ENCODE results near the gene YWHAE. TPM values are rescaled to one million over a fixed set of nuclear protein-coding genes. Genes with fewer than 3 reads are reported as not detected.

The YWHAE gene
- total and polyA plus RNA-seq, 2 of the 4 experiments (the other 2 are of a cell fraction): 358 to 774 TPM

- TF ChIP-seq ELK1 (IDR thresholded peaks at IDR 0.05; ENCODE audit: borderline replicate concordance, low read depth, low read length): no peak
- no peak for TF ChIP-seq POLR2A (IDR thresholded peaks at IDR 0.05; ENCODE audit: low read depth, low read length)
Measured at GRCh38 chr17:1435326-1435725, 35.3 kb upstream of the YWHAE start (continued).

- no peak overlapping the region for H2BK120ac ChIP-seq (ENCODE audit: low read depth, low read length)
- H3K27me3 ChIP-seq (ENCODE audit: control insufficient read depth, insufficient read depth, low read length): no peaks in the 10 kb centered on the region
- H2BK20ac ChIP-seq (ENCODE audit: low read depth, low read length): no peak overlapping the region
- DNase-seq: peak; percentile 57
- no peak; the same call in 1 of the 2 replicates for ATAC-seq (ENCODE audit: low read depth)
- peaks cover 32 to 74% of the 10 kb centered on the region in 2 experiments for H3K79me1 ChIP-seq (ENCODE audit: low read depth in 1 of 2, low read length in 2 of 2)
- intact Hi-C loops (cut with micrococcal nuclease) (no loop called here), dilution Hi-C loops (cut with HindIII; ENCODE audit: low sequenced_read_pairs, unreplicated experiment) (no loop called here), in situ Hi-C loops (cut with MboI; ENCODE audit: low sequenced_read_pairs) (loop anchor here (10.0 kb wide), 1 partner anchor 69 kb away; no protein-coding TSS in a partner anchor)
- ChIA-PET CTCF (interaction anchor here (0.6 kb wide), 1 partner anchor 12 kb away, joined by 4 read pairs; no protein-coding TSS in a partner anchor), POLR2A (ENCODE audit: unreplicated experiment) (interaction anchor here (0.5 to 0.6 kb wide), 2 partner anchors 17 to 70 kb away, joined by 3 to 7 read pairs; no protein-coding TSS in a partner anchor)
- no peak overlapping the region for H4K5ac ChIP-seq (ENCODE audit: low read depth, low read length)
- H3K4me1 ChIP-seq (ENCODE audit: control insufficient read depth, insufficient read depth, low read length): peaks cover 14% of the 10 kb centered on the region
- no peak overlapping the region for H4K8ac ChIP-seq (ENCODE audit: low read depth in 2 of 2, low read length in 2 of 2)
- H3K4me3 ChIP-seq (ENCODE audit: insufficient read depth, low read depth, low read length): no peak overlapping the region
- WGBS, 2 experiments (ENCODE audit: extremely low coverage in 2 of 2, insufficient read length in 1 of 2): 80% methylated on average over 1 of the region's 3 CpGs; no CpG with 5 or more reads in 1 of the 2 experiments
- peaks cover 61% of the 10 kb centered on the region for H4K20me1 ChIP-seq (ENCODE audit: insufficient read depth, low read length)
- no peak overlapping the region for H2BK5ac ChIP-seq (ENCODE audit: low read depth, low read length, poor library complexity, severe bottlenecking)
- no peak overlapping the region for H3K14ac ChIP-seq (replicated peaks; ENCODE audit: low read depth, low read length)
- H3K9me3 ChIP-seq (ENCODE audit: control insufficient read depth, insufficient read depth, low read length): no peaks in the 10 kb centered on the region
- H3K4me2 ChIP-seq (ENCODE audit: low read depth, low read length): no peak overlapping the region
- H3K18ac ChIP-seq (ENCODE audit: low read depth, low read length): no peak overlapping the region
- H4K91ac ChIP-seq (ENCODE audit: insufficient read depth, low read depth, low read length): no peak overlapping the region
- H2BK15ac ChIP-seq (ENCODE audit: low read depth, low read length): no peak overlapping the region
- H3K23ac ChIP-seq (ENCODE audit: low read depth, low read length): no peak overlapping the region
- no peak overlapping the region for H3K4ac ChIP-seq (ENCODE audit: low read depth, low read length)
- H2AK5ac ChIP-seq (ENCODE audit: low read depth, low read length): no peak overlapping the region
- no peak overlapping the region for H3K9ac ChIP-seq (ENCODE audit: low read depth, low read length)
- no peak overlapping the region for H3K27ac ChIP-seq (ENCODE audit: insufficient read depth, low read length)
- H2AK9ac ChIP-seq (replicated peaks; ENCODE audit: low read depth, low read length, poor library complexity): no peak overlapping the region
- no peak overlapping the region for H2AFZ ChIP-seq (replicated peaks; ENCODE audit: low read length, poor library complexity)
- no peak overlapping the region for H3K56ac ChIP-seq (ENCODE audit: extremely low read depth, insufficient read depth, low read length)
- no TSS peak for BruUV-seq (replicated peaks)
- H3K36me3 ChIP-seq (ENCODE audit: control insufficient read depth, insufficient read depth, low read length): peaks cover 29% of the 10 kb centered on the region
- H3K9me1 ChIP-seq (ENCODE audit: insufficient read depth, low read length): peaks cover 24% of the 10 kb centered on the region
- TF ChIP-seq POLR2A (IDR thresholded peaks at IDR 0.05; ENCODE audit: low read depth, low read length) (no peak), USF2 (IDR thresholded peaks at IDR 0.05; ENCODE audit: low read depth, low read length) (no peak), ELK1 (IDR thresholded peaks at IDR 0.05; ENCODE audit: borderline replicate concordance, low read depth, low read length) (no peak), MXI1 (IDR thresholded peaks at IDR 0.05; ENCODE audit: borderline replicate concordance, low read depth, low read length) (no peak), RAD21 (IDR thresholded peaks at IDR 0.05; ENCODE audit: low read length) (no peak), NFE2L2 (IDR thresholded peaks at IDR 0.05; ENCODE audit: low read depth, low read length) (no peak), MAZ (IDR thresholded peaks at IDR 0.05; ENCODE audit: borderline replicate concordance, low read depth, low read length) (no peak), BHLHE40 (IDR thresholded peaks at IDR 0.05; ENCODE audit: low read depth, low read length) (no peak), FOS (IDR thresholded peaks at IDR 0.05; ENCODE audit: low read depth, low read length) (no peak), CTCF (conservative IDR thresholded peaks at IDR 0.05; ENCODE audit: low read depth, low read length) (no peak), RFX5 (IDR thresholded peaks at IDR 0.05; ENCODE audit: low read depth, low read length) (no peak), MAFK (IDR thresholded peaks at IDR 0.05; ENCODE audit: low read depth, low read length) (no peak)
Measured at GRCh38 chr17:1434150-1434549, 34.1 kb upstream of the YWHAE start.
